Measurements from ENCODE around the gene CNGB1. TPM values are rescaled to one million over a fixed set of nuclear protein-coding genes. Genes with fewer than 3 reads are reported as not detected.
A peak's percentile ranks its signal among the peaks of the same experiment; 100 is the strongest.

Gene CNGB1
- total and polyA plus RNA-seq, 12 donors = not detected

DNA sequence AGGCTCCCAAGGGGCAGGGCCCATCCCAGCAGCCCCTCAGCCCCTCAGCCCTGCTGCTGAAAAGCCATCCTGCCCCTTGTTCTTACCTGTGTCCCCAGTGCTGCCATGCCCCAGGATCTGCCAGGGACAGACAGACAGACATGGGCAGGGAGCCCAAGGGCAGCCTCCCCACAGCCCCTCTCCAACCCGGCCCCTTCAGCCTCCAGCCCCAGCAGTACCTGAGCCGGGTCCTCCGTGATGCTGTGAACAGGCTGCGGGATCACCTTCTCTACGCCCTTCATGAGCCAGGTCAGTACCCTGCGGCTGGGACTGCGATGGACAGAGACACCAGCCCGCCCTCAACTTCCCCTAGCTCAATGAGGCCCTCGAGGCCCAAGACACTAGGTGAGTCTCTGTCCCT is 8.2 kb downstream of the CNGB1 start:
- Histone ChIP-seq H3K4me1 (no peaks in the 10 kb centered on the region), H3K9me3 (no peaks in the 10 kb centered on the region), H3K36me3 (no peaks in the 10 kb centered on the region), H3K27ac (no peak overlapping the region), H3K4me3 (no peak overlapping the region), H3K27me3 (no peaks in the 10 kb centered on the region)
- ATAC-seq (peak in 1 of 8 donors; percentile 18), DNase-seq (no peak)
- 69 to 85% methylated on average over 9 of the region's 9 CpGs for WGBS, 2 donors
- intact Hi-C loops (cut with DNase I) = no loop called here
- no peak for TF ChIP-seq CTCF (IDR thresholded peaks at IDR 0.05)

DNA sequence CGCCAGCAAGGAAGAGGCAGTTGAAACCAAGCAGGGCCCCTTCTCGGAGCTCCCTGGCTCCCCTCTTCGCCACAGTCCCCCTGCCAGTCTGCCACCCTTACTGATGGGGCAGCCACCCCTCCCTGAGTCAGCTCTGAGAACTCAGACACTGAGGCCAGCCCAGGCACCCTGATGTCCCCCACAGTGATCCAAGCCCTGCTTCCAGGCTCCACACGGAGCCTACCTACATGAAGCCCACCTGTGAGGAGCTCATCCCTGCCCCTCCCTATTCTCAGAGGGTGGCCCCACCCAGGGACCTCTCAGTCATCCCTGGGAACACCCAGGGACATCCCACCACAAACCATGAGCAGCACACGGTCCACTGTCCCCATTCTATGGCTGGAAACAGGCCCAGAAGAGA is 8.9 kb downstream of the CNGB1 start:
- Histone ChIP-seq H3K4me3 (no peak overlapping the region), H3K9me3 (no peaks in the 10 kb centered on the region), H3K4me1 (no peaks in the 10 kb centered on the region), H3K36me3 (no peaks in the 10 kb centered on the region), H3K27ac (no peak overlapping the region), H3K27me3 (no peaks in the 10 kb centered on the region)
- no peak for DNase-seq
- intact Hi-C loops (cut with DNase I) = no loop called here
- TF ChIP-seq CTCF (IDR thresholded peaks at IDR 0.05) = no peak
- WGBS, 2 donors = 58 to 72% methylated on average over 5 of the region's 5 CpGs
- no peak for ATAC-seq

DNA sequence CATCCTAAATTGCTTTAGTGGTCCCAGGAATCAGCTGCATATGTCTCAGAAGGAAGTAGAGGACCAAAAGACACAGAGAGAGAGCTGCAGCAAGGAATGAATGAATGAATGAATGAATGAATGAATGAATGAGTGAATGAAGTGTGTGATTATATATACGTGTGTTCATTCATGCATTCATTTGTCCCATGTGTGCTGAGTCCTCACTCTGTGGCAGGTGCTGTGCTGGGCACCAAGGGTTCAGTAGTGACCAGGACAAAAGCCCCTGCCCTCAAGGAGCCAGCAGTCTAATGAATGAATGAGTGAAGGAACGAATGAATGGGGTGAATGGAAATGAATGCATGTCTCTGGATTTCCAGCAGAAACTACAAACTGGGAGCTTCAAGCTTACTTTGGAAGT is 9.4 kb downstream of the CNGB1 start:
- Histone ChIP-seq H3K4me3 (no peak overlapping the region), H3K4me1 (no peaks in the 10 kb centered on the region), H3K36me3 (no peaks in the 10 kb centered on the region), H3K9me3 (no peaks in the 10 kb centered on the region), H3K27me3 (no peaks in the 10 kb centered on the region), H3K27ac (no peak overlapping the region)
- DNase-seq (no peak), ATAC-seq (no peak)
- no peak for TF ChIP-seq CTCF (IDR thresholded peaks at IDR 0.05)
- 47 to 64% methylated on average over 2 of the region's 2 CpGs for WGBS, 2 donors
- intact Hi-C loops (cut with DNase I) = no loop called here

DNA sequence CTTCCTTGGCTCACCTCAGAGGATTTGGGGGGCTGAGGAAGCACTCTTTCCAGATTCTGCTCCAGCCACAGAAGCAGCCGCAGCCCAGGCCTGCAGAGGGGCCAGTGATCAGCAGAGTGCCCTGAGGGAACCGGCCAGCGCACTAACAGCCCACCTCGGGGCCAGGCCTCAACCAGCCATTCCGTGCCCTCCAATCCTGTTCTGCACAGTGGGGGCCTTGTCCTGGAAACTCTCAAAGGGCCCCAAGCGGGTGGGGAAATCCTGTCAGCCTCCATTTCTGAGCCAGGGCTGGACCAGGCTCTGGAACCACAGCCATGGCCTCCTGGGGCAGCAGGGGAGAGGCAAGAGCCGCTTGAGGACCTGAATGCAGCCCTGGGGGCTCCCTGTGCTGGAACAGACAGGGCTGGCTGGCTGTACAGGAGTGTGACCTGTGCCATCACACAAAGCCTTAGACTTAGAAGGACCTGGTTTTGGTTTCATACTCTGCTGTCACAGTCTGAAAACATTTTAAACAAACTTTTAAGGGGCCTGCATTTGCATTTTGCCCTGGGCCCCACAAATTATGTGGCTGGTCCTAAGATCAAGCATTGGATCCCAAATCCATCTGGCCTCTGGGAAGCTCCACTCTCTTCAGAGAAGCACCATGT is 10.0 kb downstream of the CNGB1 start:
- H3K27me3 ChIP-seq = no peaks in the 10 kb centered on the region
- H3K4me3 ChIP-seq = no peak overlapping the region
- WGBS, 2 donors = 83 to 86% methylated on average over 7 of the region's 7 CpGs
- no peak for TF ChIP-seq CTCF (IDR thresholded peaks at IDR 0.05)
- ATAC-seq (no peak), DNase-seq (no peak)
- H3K36me3 ChIP-seq = no peaks in the 10 kb centered on the region
- no peaks in the 10 kb centered on the region for H3K9me3 ChIP-seq
- no peak overlapping the region for H3K27ac ChIP-seq
- intact Hi-C loops (cut with DNase I) = no loop called here
- no peaks in the 10 kb centered on the region for H3K4me1 ChIP-seq

All from heart right ventricle (tissue), 16 donors.